GM21528 (cell line): ENCODE measurements around the gene PRKRIP1.
"Not testable (repeated sequence)": the region's sequence is repeated elsewhere in the genome, so short reads cannot be mapped to it uniquely, and the experiment has no call there.

Experiments used
- ATAC-seq: cut with Tn5 transposase; IDR thresholded peaks from one replicate; pipeline ENCODE4 v1.9.1; 2021; ENCODE audit warnings: mild to moderate bottlenecking, moderate library complexity; ENCODE audit not compliant: unreplicated experiment, low FRiP score

Gene PRKRIP1

GRCh38 chr7:102395873-102396709, at the start of gene PRKRIP1:
PRKRIP1 (plus strand) TSS chr7:102396363; CDS start chr7:102396412, 49 bp downstream.
- peak; percentile 96 for ATAC-seq

GRCh38 chr7:102346983-102347382, 49.2 kb upstream of the PRKRIP1 start:
- not testable (repeated sequence) for ATAC-seq

- ATAC-seq, result not testable (repeated sequence)
These were observed 39.8 kb upstream of the PRKRIP1 start, which contains the start of gene SPDYE6 for GRCh38 chr7:102356344-102356743. SPDYE6 (minus strand) TSS chr7:102356444; CDS start chr7:102356023, 421 bp downstream.

GRCh38 chr7:102363549-102364393, 32.4 kb upstream of the PRKRIP1 start:
- ATAC-seq, result peak; percentile 99

GRCh38 chr7:102364394-102364886, 31.7 kb upstream of the PRKRIP1 start:
- not testable (repeated sequence) for ATAC-seq

- ATAC-seq, result not testable (repeated sequence)
These were observed 30.8 kb upstream of the PRKRIP1 start for GRCh38 chr7:102365390-102365789.

- not testable (repeated sequence) for ATAC-seq
These were observed 26.1 kb upstream of the PRKRIP1 start for GRCh38 chr7:102370038-102370437.

- ATAC-seq, result not testable (repeated sequence)
These were observed 23.4 kb upstream of the PRKRIP1 start for GRCh38 chr7:102372796-102373195.

- no peak for ATAC-seq
These were observed 19.1 kb upstream of the PRKRIP1 start for GRCh38 chr7:102376964-102377466.

- not testable (repeated sequence) for ATAC-seq
These were observed 15.3 kb upstream of the PRKRIP1 start for GRCh38 chr7:102380837-102381236.

- not testable (repeated sequence) for ATAC-seq
These were observed 14.3 kb upstream of the PRKRIP1 start for GRCh38 chr7:102381696-102382425.

GRCh38 chr7:102387064-102387463, 9.1 kb upstream of the PRKRIP1 start:
- no peak for ATAC-seq

- ATAC-seq, result no peak
These were observed 6.4 kb upstream of the PRKRIP1 start for GRCh38 chr7:102389810-102390209.

GRCh38 chr7:102390697-102391484, 5.3 kb upstream of the PRKRIP1 start:
- no peak for ATAC-seq

- no peak for ATAC-seq
These were observed 3.8 kb upstream of the PRKRIP1 start for GRCh38 chr7:102392330-102392729.

- ATAC-seq, result no peak
These were observed 2.7 kb upstream of the PRKRIP1 start for GRCh38 chr7:102393467-102393866.

GRCh38 chr7:102395592-102395872, 631 bp upstream of the PRKRIP1 start:
- peak; percentile 1 for ATAC-seq

GRCh38 chr7:102396710-102397019, 502 bp downstream of the PRKRIP1 start:
- ATAC-seq, result peak; percentile 2

- no peak for ATAC-seq
These were observed 2.4 kb downstream of the PRKRIP1 start for GRCh38 chr7:102398543-102398942.

- ATAC-seq, result no peak
These were observed 4.2 kb downstream of the PRKRIP1 start for GRCh38 chr7:102400360-102400759.
